NCI-H82 treated with DMSO at 0.1 percent for 48 hours (cell line): ENCODE data around the gene SULT2B1.
A peak's percentile ranks its signal among the peaks of the same experiment; 100 is the strongest.
"Not testable (repeated sequence)": the region's sequence is repeated elsewhere in the genome, so short reads cannot be mapped to it uniquely, and the experiment has no call there.

ENCODE experiments used
- DNase-seq: peaks from one replicate; lab custom pipeline; 2025; ENCODE audit not compliant: unreplicated experiment; lab: John Stamatoyannopoulos, UW

The SULT2B1 gene

GRCh38 chr19:48551437-48552302, at the start of gene SULT2B1:
TSS of gene SULT2B1 (plus strand) at chr19:48552172. CDS start at chr19:48552253, 81 bp downstream.
- no peak for DNase-seq

GRCh38 chr19:48502350-48503018, 49.5 kb upstream of the SULT2B1 start:
- DNase-seq: no peak

- DNase-seq: peak; percentile 24
Observed at GRCh38 chr19:48506138-48506733, 45.7 kb upstream of the SULT2B1 start.

- DNase-seq: no peak
Observed at GRCh38 chr19:48507911-48508439, 44.0 kb upstream of the SULT2B1 start.

- DNase-seq: no peak
Observed at GRCh38 chr19:48508729-48509411, 43.1 kb upstream of the SULT2B1 start.

- peak; percentile 23 for DNase-seq
Observed at GRCh38 chr19:48509467-48510194, 42.3 kb upstream of the SULT2B1 start.

- peak; percentile 41 for DNase-seq
Observed at GRCh38 chr19:48510421-48511268, 41.3 kb upstream of the SULT2B1 start.

GRCh38 chr19:48511321-48511731, 40.6 kb upstream of the SULT2B1 start:
- DNase-seq: no peak

GRCh38 chr19:48511800-48512503, 40.0 kb upstream of the SULT2B1 start, which contains the start of gene LMTK3:
TSS of gene LMTK3 (minus strand) at chr19:48511835. CDS start at chr19:48511576, 259 bp downstream.
- DNase-seq: no peak

- no peak for DNase-seq
Observed at GRCh38 chr19:48512504-48513288, 39.3 kb upstream of the SULT2B1 start.

GRCh38 chr19:48513289-48514122, 38.5 kb upstream of the SULT2B1 start:
- DNase-seq: peak; percentile 69

- no peak for DNase-seq
Observed at GRCh38 chr19:48514123-48514458, 37.9 kb upstream of the SULT2B1 start.

GRCh38 chr19:48516536-48516935, 35.4 kb upstream of the SULT2B1 start:
- no peak for DNase-seq

- no peak for DNase-seq
Observed at GRCh38 chr19:48518207-48518606, 33.8 kb upstream of the SULT2B1 start.

- DNase-seq: not testable (repeated sequence)
Observed at GRCh38 chr19:48519426-48519825, 32.5 kb upstream of the SULT2B1 start.

GRCh38 chr19:48520134-48520533, 31.8 kb upstream of the SULT2B1 start:
- DNase-seq: no peak

- no peak for DNase-seq
Observed at GRCh38 chr19:48524221-48524620, 27.8 kb upstream of the SULT2B1 start.
